Right renal pelvis (tissue), 4 donors: Measurements from ENCODE around the gene STYX. TPM values are rescaled to one million over a fixed set of nuclear protein-coding genes. Genes with fewer than 3 reads are reported as not detected.

ENCODE experiments used
- DNase-seq, 4 donors: peaks; one replicate each; pipeline ENCODE4 v3.0.0-alpha.2; 2013; ENCODE audit warnings: low read depth in 4 of 4, low spot score in 3 of 4, missing footprints in 1 of 4
- polyA plus RNA-seq, 4 donors: library from polyadenylated mRNA; unstranded; fragments of 120-200 nt; gene quantifications; one replicate each; pipeline ENCODE4 v1.2.1, GENCODE V29; 2013; ENCODE audit not compliant: insufficient read length in 4 of 4

STYX gene
- 10 to 100 TPM; 14.9 to 20.9 (median 18.2) TPM for polyA plus RNA-seq

DNA sequence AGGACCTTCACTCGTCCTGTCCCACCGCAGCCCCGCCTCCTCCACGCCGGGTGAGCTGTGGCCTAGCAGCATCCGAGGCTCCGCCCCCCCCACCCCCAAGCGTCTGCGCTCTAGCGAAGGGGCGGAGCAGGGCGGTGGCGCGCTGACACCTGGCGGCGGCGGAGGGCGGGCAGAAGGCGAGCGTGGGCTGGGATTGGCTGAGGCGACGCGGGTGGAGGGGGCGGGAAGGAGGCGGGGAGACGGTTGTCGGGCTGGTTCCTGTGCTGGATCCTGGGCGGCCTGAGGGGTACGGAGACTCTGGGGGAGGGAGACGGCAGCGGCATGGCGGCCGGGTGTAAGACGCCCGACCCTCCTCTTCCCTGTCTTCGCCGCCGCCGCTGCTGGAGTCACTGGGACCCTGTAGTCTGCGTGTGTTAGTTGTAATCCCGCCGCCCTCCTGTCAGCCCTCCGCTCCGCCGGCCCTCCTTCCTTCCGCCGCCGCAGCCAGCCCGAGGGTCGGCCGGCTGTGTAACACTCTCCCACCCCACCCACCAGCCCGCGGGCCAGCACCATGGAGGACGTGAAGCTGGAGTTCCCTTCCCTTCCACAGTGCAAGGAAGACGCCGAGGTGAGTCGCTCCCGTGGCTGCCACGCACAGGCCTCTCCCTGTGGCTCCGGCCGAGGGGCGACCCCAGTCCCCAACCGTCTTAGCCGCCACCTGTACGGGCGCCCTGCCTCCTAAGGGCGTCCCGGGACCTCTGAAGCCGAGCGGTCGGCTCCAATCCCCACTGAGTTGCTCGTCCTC lies at the start of gene STYX:
TSS of gene STYX (plus strand) at position 242 of the 784 bp plus-strand sequence. CDS start at position 551, 309 bp downstream.
- peak; percentile 94 to 99 (median 96) for DNase-seq

DNA sequence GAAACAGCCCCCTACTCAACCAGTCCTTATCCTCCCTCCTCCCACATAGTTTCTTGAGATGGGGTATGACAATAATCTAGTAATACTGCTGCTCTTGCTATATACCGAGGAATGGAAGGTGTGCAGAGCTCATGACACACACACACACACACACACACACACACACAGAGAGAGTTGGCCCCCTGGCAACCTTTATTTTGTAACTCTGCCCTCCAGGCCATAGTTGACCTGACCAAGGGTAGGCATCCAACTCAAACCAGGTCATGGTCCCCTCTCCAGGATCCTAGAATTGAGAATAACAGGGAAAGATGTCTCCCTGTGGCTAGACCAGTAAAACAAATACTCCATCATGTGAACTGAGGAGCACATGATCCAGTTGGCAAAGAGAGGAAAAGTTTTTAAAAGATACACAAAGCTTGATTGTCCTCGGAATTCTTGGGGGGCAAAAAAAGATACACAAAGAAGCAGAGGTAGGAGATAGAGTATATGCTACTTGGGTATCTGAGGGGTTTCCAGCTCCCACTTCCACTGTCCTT lies 45.9 kb upstream of the STYX start:
- no peak for DNase-seq

DNA sequence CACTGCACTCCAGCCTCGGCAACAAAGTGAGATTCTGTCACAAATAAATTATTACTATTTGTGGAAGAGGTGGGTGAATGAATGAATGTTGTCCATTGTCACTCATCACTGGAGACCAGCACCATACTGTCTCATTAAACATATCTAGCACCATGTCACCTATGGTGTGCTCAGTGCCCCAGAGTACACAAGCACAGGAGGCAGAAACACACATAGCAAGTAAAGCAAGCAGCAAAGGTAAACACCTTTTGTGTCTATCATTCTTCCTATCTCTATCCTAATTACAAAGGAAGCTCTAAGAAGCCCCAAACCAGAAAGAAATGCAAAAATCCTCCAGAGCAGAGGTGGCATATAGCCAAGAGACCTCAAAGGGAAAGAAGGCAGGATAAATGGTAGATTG lies 43.8 kb upstream of the STYX start:
- DNase-seq, result no peak

DNA sequence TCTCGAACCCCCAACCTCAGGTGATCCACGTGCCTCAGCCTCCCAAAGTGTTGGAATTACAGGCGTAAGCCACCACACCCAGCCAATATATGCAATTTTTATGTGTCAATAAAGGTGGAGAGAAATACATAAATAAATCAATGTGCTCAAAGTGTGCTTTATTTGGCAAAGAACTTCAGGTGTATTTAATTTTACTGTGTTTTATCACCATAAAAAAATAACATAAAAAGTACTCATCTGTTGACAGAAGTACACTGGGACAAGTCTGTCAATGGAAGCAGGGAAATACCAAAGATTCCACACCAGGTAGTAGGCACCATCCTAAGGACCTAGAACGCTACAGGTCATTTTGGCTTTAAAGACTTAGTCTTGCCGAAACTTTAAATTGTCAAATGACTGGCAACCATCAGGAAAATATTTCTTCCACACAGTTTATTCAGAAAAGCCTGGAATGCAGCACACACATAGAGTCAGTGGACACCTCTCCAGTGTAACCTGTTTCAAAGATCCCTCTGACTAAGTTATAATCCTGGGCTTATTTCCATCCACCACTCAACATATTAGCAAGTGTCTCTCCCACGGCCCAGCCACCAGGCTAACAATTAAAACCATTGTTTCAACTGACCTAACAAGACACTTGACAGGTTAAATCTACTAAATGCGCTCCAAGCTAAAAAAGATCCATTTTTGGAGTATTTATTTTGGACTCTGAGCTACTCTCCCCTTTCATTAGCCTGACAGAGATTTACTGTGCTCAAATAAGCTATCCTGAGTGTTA lies 38.8 kb upstream of the STYX start:
- no peak for DNase-seq

DNA sequence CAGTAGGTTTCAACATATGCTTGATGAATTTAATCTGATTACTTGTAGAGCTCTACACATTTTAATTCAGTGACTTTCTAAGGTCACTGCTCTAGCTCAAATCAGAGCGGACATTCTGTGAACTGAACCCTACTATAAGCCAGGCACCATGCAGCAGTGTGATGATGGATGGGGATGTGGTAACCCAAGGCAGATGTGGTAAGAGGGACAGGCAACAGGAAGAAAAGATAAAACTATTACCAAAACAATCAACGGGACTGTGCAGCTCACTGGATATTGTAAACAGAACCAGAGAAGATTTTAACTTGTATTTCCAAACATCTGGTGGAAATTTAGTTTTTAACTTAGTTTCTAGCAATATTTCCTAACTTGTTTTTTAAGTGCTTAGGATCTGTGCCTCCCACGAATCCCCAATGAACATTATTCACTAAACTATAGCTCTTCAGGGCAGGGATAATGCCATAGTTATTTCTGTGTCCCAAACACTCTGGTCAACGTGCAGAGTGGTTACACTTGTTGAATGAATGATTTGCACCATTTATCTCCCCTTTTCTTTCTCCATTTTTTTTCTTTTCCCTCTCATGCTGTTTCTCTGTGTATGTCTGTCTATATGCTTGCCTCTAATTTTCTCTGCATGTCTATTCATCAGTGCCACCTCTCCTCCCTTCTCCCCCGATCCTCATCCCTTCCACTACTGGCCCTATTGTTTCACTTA lies 37.6 kb upstream of the STYX start:
- DNase-seq, result no peak

DNA sequence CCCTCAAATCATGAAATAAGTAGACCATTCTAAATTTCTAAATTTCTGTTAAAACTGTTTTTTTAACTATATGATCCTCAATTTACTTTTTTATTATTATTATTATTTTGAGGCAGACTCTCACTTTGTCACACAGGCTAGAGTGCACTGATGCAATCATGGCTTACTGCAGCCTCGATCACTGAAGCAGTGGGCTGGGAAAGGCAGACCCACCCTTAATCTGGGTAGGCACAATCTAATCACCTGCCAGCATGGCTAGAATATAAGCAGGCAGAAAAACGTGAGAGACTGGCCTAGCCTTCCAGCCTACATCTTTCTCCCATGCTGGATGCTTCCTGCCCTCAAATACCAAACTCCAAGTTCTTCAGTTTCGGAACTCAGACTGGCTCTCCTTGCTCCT lies 36.9 kb upstream of the STYX start:
- no peak for DNase-seq

- DNase-seq, result no peak
These were observed 36.4 kb upstream of the STYX start for GRCh38 chr14:52693532-52693931.

- peak in 1 of 4 donors; percentile 49 for DNase-seq
These were observed 35.0 kb upstream of the STYX start for GRCh38 chr14:52694761-52695480.

- DNase-seq, result no peak
These were observed 34.4 kb upstream of the STYX start, which contains the start of gene ERO1A for GRCh38 chr14:52695481-52696091. Gene ERO1A (minus strand): TSS chr14:52695558. CDS start chr14:52695481, 77 bp downstream.

DNA sequence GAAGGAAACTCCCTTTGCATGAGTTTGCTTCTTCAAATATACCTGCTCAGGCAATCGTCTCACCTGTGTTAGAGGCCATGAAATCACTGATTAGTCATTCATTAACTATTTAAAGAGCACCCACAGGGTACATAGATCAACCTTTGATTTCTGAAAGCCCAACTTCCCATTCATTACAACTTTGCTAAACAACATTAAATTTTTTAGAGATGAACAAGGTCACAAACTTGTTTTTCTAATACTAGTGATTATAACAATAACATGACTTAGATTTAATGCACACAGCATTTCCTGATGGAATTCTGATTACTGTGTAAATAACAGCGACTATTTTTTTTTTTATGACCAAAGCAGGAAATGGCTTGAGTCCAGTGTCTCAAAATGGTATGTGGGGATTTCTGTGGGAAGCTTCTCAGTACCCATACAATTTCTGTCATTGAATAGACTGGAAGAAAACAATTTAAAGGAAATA lies 29.2 kb upstream of the STYX start:
- DNase-seq, result no peak

GRCh38 chr14:52701223-52701622 lies 28.7 kb upstream of the STYX start:
- no peak for DNase-seq

GRCh38 chr14:52703225-52703624 lies 26.7 kb upstream of the STYX start:
- DNase-seq, result no peak

DNA sequence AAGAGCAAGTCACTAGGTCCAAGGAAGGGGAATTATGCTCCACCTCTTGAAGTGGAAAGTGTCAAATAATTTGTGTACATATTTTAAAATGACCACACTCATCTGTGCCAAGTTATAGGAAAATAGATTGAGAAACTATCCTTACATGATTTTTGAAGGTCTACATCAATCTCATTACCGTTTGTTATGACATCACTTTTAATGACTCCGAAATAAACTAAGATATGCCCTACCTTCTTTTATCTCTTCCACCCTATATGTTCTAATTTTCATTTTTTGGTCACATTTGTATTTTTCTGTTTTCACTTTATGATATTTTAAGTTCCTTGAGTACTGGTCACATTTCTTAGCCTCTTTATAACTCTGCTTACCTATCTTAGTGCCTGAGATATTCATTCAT lies 26.3 kb upstream of the STYX start:
- DNase-seq, result no peak

DNA sequence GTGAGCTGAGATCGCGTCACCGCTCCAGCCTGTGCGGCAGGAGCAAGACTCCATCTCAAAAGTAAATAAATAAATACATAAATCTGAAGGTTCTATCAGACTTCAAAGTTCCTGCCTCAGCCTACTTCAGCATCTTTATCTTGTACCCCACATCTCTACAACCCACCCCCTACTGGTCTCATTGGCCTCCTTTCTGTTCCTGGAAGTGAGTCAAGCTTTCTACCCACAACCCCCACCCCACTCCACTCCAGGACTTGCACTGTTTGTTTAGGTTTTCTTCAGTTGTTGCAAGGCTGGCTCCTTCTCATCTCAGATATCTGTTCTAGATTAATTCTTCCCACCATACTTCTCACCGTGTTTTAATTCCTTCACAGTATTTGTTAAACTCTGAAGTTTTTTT lies 23.7 kb upstream of the STYX start:
- no peak for DNase-seq

DNA sequence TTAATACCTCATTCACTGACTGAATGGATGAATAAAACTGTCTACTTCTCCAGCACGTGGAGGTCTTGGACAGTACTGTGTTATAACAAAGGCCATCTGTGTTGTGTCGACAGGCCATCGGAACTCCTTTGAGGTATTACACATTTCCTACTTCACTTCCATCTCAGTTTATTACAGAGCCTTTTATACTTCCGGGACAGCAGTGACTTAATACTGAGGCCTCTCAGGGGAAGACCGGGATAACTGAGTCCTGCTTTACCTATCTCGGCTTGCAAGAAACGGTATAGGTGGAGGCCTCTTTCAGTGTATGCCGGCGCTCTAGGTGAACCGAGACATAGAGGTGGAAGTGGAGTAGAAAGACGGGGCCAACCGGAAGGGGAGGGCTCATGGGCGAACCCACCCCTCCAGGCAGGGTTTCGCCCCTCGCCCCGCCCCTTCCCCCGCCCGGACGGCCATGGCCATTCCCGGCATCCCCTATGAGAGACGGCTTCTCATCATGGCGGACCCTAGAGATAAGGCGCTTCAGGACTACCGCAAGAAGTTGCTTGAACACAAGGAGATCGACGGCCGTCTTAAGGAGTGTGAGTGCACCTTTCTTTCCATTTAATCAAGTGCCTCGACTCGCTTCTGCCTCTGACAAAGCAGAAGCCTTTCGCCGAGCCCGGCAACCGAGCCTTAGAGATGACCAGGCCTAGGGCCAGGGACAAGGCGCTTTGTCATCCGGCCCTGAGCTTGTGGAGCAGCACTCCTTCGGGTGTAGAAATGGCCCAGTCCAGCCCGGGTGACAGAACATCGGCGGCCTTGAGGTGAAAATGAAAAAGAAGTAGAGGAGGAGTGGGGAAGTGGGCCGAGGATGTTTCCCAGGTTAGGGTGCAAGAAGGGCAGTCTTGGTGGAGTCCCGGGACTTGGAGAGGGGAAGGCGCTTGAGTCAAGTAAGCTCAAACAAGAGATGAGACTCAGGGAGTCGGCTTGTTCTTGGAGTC lies 23.0 kb upstream of the STYX start, which contains the start of gene PSMC6:
TSS of gene PSMC6 (plus strand) at position 477 of the 983 bp plus-strand sequence. CDS start at position 497, 20 bp downstream.
- DNase-seq, result peak; percentile 82 to 88 (median 87)

GRCh38 chr14:52711666-52712065 lies 18.3 kb upstream of the STYX start:
- no peak for DNase-seq

- DNase-seq, result no peak
These were observed 13.8 kb upstream of the STYX start for GRCh38 chr14:52716155-52716554.
